OCI-LY7 (cell line): ENCODE measurements around the gene KLF11. TPM values are rescaled to one million over a fixed set of nuclear protein-coding genes. Genes with fewer than 3 reads are reported as not detected.

ENCODE experiments used
- BruUV-seq: library from RNA; stranded (reverse); fragments of 400-500 nt; replicated peaks from 2 replicates; lab custom pipeline; 2021; lab: Mats Ljungman, UMichigan
- CTCF ChIA-PET: fragments of 300-600 bp; sonication (Branson Sonifier 250); formaldehyde crosslinking; loops from one replicate; lab custom pipeline; 2022; ENCODE audit warnings: antibody characterized with exemption; ENCODE audit not compliant: unreplicated experiment; lab: Charles Lee
- POLR2A ChIA-PET: fragments of 300-600 bp; sonication (Branson Sonifier 250); formaldehyde crosslinking; loops from one replicate; lab custom pipeline; 2022; ENCODE audit warnings: antibody characterized with exemption; lab: Charles Lee
- DNase-seq: peaks from one replicate; pipeline ENCODE4 v3.0.0-alpha.2; 2015; ENCODE audit warnings: low spot score
- H2AFZ ChIP-seq: fragments of 200-600 bp; sonication (generic), shearing (Covaris generic); 2 replicates; pipeline ENCODE4 v1.6.1; 2014; ENCODE audit warnings: mild to moderate bottlenecking, antibody characterized with exemption, low read length, moderate library complexity
- H3K27ac ChIP-seq: fragments of 200-600 bp; sonication (generic); 2 replicates; pipeline ENCODE4 v1.5.1; 2014; ENCODE audit warnings: mixed run types, low read depth, mild to moderate bottlenecking, moderate library complexity, low read length, inconsistent platforms; ENCODE audit not compliant: poor library complexity, severe bottlenecking
- H3K36me3 ChIP-seq: fragments of 200-600 bp; sonication (generic); 2 replicates; pipeline ENCODE4 v1.6.1; 2014; ENCODE audit warnings: mild to moderate bottlenecking, antibody characterized with exemption, low read length, moderate library complexity, mixed read lengths; ENCODE audit not compliant: insufficient read depth
- H3K4me1 ChIP-seq: fragments of 200-600 bp; sonication (generic); 2 replicates; pipeline ENCODE4 v1.5.1; 2014; ENCODE audit warnings: mild to moderate bottlenecking, low read length; ENCODE audit not compliant: insufficient read depth, poor library complexity, severe bottlenecking
- H3K4me2 ChIP-seq: fragments of 200-600 bp; sonication (generic); 2 replicates; pipeline ENCODE4 v1.6.1; 2014; ENCODE audit warnings: mild to moderate bottlenecking, low read length
- H3K4me3 ChIP-seq: fragments of 200-600 bp; sonication (generic); 2 replicates; pipeline ENCODE4 v1.5.1; 2014; ENCODE audit warnings: mild to moderate bottlenecking, low read depth, low read length; ENCODE audit not compliant: poor library complexity, severe bottlenecking
- H3K79me2 ChIP-seq: fragments of 200-600 bp; sonication (generic); 2 replicates; pipeline ENCODE4 v1.6.1; 2016; ENCODE audit warnings: low read depth, mild to moderate bottlenecking, low read length, moderate library complexity, mixed read lengths; ENCODE audit not compliant: insufficient read depth
- H3K9me2 ChIP-seq: fragments of 200-600 bp; sonication (generic); 2 replicates; pipeline ENCODE4 v1.6.1; 2016; ENCODE audit warnings: mild to moderate bottlenecking, low read length, mixed read lengths; ENCODE audit not compliant: insufficient read depth
- H3K9me3 ChIP-seq: fragments of 200-600 bp; sonication (generic); 2 replicates; pipeline ENCODE4 v1.6.1; 2014; ENCODE audit warnings: mild to moderate bottlenecking, mixed run types, low read length, mixed read lengths
- H4K20me1 ChIP-seq: fragments of 200-600 bp; sonication (generic); 2 replicates; pipeline ENCODE4 v1.6.1; 2014; ENCODE audit warnings: mild to moderate bottlenecking, antibody characterized with exemption, low read length, moderate library complexity, mixed read lengths; ENCODE audit not compliant: insufficient read depth
- CTCF ChIP-seq: fragments of 200-600 bp; sonication (generic); conservative IDR thresholded peaks from 2 replicates; pipeline ENCODE4 v1.5.1; 2014; ENCODE audit warnings: mild to moderate bottlenecking, antibody characterized with exemption, low read length, moderate library complexity, mixed read lengths
- EZH2phosphoT487 ChIP-seq: fragments of 200-600 bp; sonication (generic); IDR thresholded peaks from 2 replicates; pipeline ENCODE4 v1.6.1; 2018; ENCODE audit warnings: low read depth, borderline replicate concordance, mild to moderate bottlenecking, mixed run types, antibody characterized with exemption, low read length, moderate library complexity, mixed read lengths
- intact Hi-C: fragments of 100-400 bp; cut with micrococcal nuclease; formaldehyde crosslinking; loops from one replicate; pipeline ENCODE4 v1.10.0; 2022; ENCODE audit not compliant: unreplicated experiment
- total RNA-seq, 2 experiments: library from RNA; depleted of rRNA in 1 of 2; stranded (reverse); fragments of >200 nt in 1 of 2; shearing (Covaris generic) in 1 of 2; gene quantifications; 2 replicates each; pipeline ENCODE4 v1.2.3, GENCODE V29; 2014 to 2022

The KLF11 gene
- total RNA-seq, 2 experiments from 2014 or later: 6.5 to 14.9 TPM

GRCh38 chr2:10005461-10006235, 37.7 kb upstream of the KLF11 start:
- no peak for TF ChIP-seq EZH2phosphoT487
- TF ChIP-seq CTCF: no peak
- POLR2A ChIA-PET: interaction anchor here (1.1 kb wide), 1 partner anchor 67 kb away, joined by 3 read pairs; no protein-coding TSS in a partner anchor
- no peaks in the 10 kb centered on the region for H4K20me1 ChIP-seq

GRCh38 chr2:10006236-10007161, 36.9 kb upstream of the KLF11 start:
- POLR2A ChIA-PET: interaction anchor here (0.6 to 1.1 kb wide), 2 partner anchors 66 to 439 kb away, joined by 3 read pairs; no protein-coding TSS in a partner anchor

More at GRCh38 chr2:10005461-10006235, 37.7 kb upstream of the KLF11 start:
- Histone ChIP-seq H3K36me3 (no peaks in the 10 kb centered on the region), H2AFZ (no peak overlapping the region), H3K4me2 (no peak overlapping the region), H3K9me3 (no peaks in the 10 kb centered on the region), H3K27ac (no peak overlapping the region), H3K9me2 (no peaks in the 10 kb centered on the region), H3K79me2 (no peaks in the 10 kb centered on the region), H3K4me1 (no peaks in the 10 kb centered on the region), H3K4me3 (no peak overlapping the region)
- CTCF ChIA-PET: no interaction called here
- intact Hi-C loops: no loop called here
- no peak for DNase-seq
- BruUV-seq: no TSS peak

More at GRCh38 chr2:10006236-10007161, 36.9 kb upstream of the KLF11 start:
- Histone ChIP-seq H3K9me2 (no peaks in the 10 kb centered on the region), H3K9me3 (no peaks in the 10 kb centered on the region), H3K4me3 (no peak overlapping the region), H3K79me2 (no peaks in the 10 kb centered on the region), H3K4me2 (no peak overlapping the region), H3K27ac (no peak overlapping the region), H3K4me1 (no peaks in the 10 kb centered on the region), H2AFZ (no peak overlapping the region), H3K36me3 (no peaks in the 10 kb centered on the region), H4K20me1 (no peaks in the 10 kb centered on the region)
- TF ChIP-seq EZH2phosphoT487 (no peak), CTCF (no peak)
- intact Hi-C loops: no loop called here
- CTCF ChIA-PET: no interaction called here
- DNase-seq: no peak
- BruUV-seq: no TSS peak
